Dorsolateral prefrontal cortex (tissue), 118 donors: ENCODE measurements around the gene TBC1D8B. TPM values are rescaled to one million over a fixed set of nuclear protein-coding genes. Genes with fewer than 3 reads are reported as not detected.

ENCODE experiments used
- total RNA-seq, 120 experiments: library from RNA; stranded (reverse); gene quantifications; one replicate each; pipeline versions ENCODE4 v1.2.3 to v1.2.4, GENCODE V29; 2022

TBC1D8B gene
- total RNA-seq, 120 experiments from 2014 or later, result 2.0 to 14.5 (median 5.5) TPM

Other genes starting within 250 kb of the TBC1D8B start
- gene RADX, start 190.7 kb upstream of the TBC1D8B start, total RNA-seq, result 10 to 100 TPM in 26 of 120 experiments, 1 to 10 TPM in 94; 1.7 to 16.3 (median 7.7) TPM
- gene RNF128, start 76.0 kb upstream of the TBC1D8B start, total RNA-seq, result 1 to 10 TPM; 1.5 to 8.6 (median 4.8) TPM
- under 1 TPM in 3 of 120 experiments, not detected in 117; 0.25 to 0.55 (median 0.36) TPM for gene RIPPLY1, start 100.7 kb downstream of the TBC1D8B start, total RNA-seq
- under 1 TPM in 10 of 120 experiments, not detected in 110; 0.11 to 0.29 (median 0.19) TPM for gene CLDN2, start 117.7 kb downstream of the TBC1D8B start, total RNA-seq
- 10 to 100 TPM in 5 of 120 experiments, 1 to 10 TPM in 115; 3.5 to 13.1 (median 5.9) TPM for gene MORC4, start 197.5 kb downstream of the TBC1D8B start, total RNA-seq